Activated naive CD8-positive, alpha-beta T cell treated with anti-CD3 and anti-CD28 coated beads, Interleukin-2, amount 10 ng/mL, durations not matched to agents 7 days and 5 days (primary cell): ENCODE data around the gene MTHFD2. TPM values are rescaled to one million over a fixed set of nuclear protein-coding genes. Genes with fewer than 3 reads are reported as not detected.
"Not testable (repeated sequence)": the region's sequence is repeated elsewhere in the genome, so short reads cannot be mapped to it uniquely, and the experiment has no call there.

Experiments
- ATAC-seq: fragments of 150-1000 bp; cut with Tn5 transposase; one replicate; pipeline ENCODE4 v1.10.0; 2021; ENCODE audit warnings: low read depth, moderate library complexity
- POLR2A ChIA-PET: fragments of 350-600 bp; sonication (Branson Sonifier 250); formaldehyde crosslinking; loops from one replicate; lab custom pipeline; 2021; ENCODE audit warnings: antibody characterized with exemption; lab: Charles Lee
- DNase-seq: peaks from one replicate; pipeline ENCODE4 v3.0.0; 2021
- H3K27ac Mint-ChIP-seq: one replicate; pipeline ENCODE4 v1.8.0; 2022; ENCODE audit warnings: mild to moderate bottlenecking, mixed read lengths
- H3K27me3 Mint-ChIP-seq: one replicate; pipeline ENCODE4 v1.8.0; 2022; ENCODE audit warnings: mild to moderate bottlenecking, moderate library complexity, mixed read lengths
- H3K36me3 Mint-ChIP-seq: one replicate; pipeline ENCODE4 v1.8.0; 2021; ENCODE audit warnings: mild to moderate bottlenecking, mixed read lengths
- H3K4me1 Mint-ChIP-seq: one replicate; pipeline ENCODE4 v1.8.0; 2021; ENCODE audit warnings: mixed read lengths
- H3K4me3 Mint-ChIP-seq: one replicate; pipeline ENCODE4 v1.8.0; 2022; ENCODE audit warnings: mild to moderate bottlenecking, moderate library complexity, mixed read lengths
- H3K9me3 Mint-ChIP-seq: one replicate; pipeline ENCODE4 v1.8.0; 2021; ENCODE audit warnings: mixed read lengths
- total RNA-seq, 2 experiments: library from RNA; stranded (reverse); gene quantifications; one replicate each; pipeline ENCODE4 v1.2.3, GENCODE V29; 2021

Gene MTHFD2
- total RNA-seq, 2 experiments from 2014 or later = 127 to 130 TPM

- Mint-ChIP-seq H3K4me1 (peaks cover 29% of the 10 kb centered on the region), H3K27me3 (no peaks in the 10 kb centered on the region), H3K4me3 (peak overlapping the region; percentile 91), H3K36me3 (peaks cover 24% of the 10 kb centered on the region), H3K27ac (peak overlapping the region; percentile 92), H3K9me3 (no peaks in the 10 kb centered on the region)
- DNase-seq = peak; percentile 45
- ATAC-seq = peak; percentile 19
- POLR2A ChIA-PET = interaction anchor here (0.7 to 8.2 kb wide), 34 partner anchors 9 to 946 kb away, joined by 3 to 276 read pairs (median 6); partner anchors contain the start of genes BOLA3, C2orf81, CCT7 and DGUOK
Observed at GRCh38 chr2:74179063-74179865, 19.2 kb upstream of the MTHFD2 start.

GRCh38 chr2:74181739-74182138, 16.7 kb upstream of the MTHFD2 start:
- no peak for DNase-seq
- Mint-ChIP-seq H3K36me3 (peaks cover 5% of the 10 kb centered on the region), H3K9me3 (no peaks in the 10 kb centered on the region), H3K27ac (peak overlapping the region; percentile 58), H3K4me3 (no peak overlapping the region), H3K27me3 (no peaks in the 10 kb centered on the region), H3K4me1 (peaks cover 18% of the 10 kb centered on the region)
- ATAC-seq = no peak
- POLR2A ChIA-PET = interaction anchor here (0.7 to 8.2 kb wide), 3 partner anchors 20 to 252 kb away, joined by 3 to 276 read pairs (median 4); partner anchors contain the start of genes BOLA3 and MTHFD2

GRCh38 chr2:74183878-74184277, 14.5 kb upstream of the MTHFD2 start:
- POLR2A ChIA-PET = interaction anchor here (3.1 kb wide), 1 partner anchor 15 kb away, joined by 23 read pairs; the partner anchor contains the start of gene MTHFD2
- no peak overlapping the region for H3K4me3 Mint-ChIP-seq
- peaks cover 12% of the 10 kb centered on the region for H3K4me1 Mint-ChIP-seq
- H3K27me3 Mint-ChIP-seq = no peaks in the 10 kb centered on the region
- H3K9me3 Mint-ChIP-seq = no peaks in the 10 kb centered on the region
- DNase-seq (no peak), ATAC-seq (no peak)
- no peak overlapping the region for H3K27ac Mint-ChIP-seq
- no peaks in the 10 kb centered on the region for H3K36me3 Mint-ChIP-seq

- H3K27ac Mint-ChIP-seq = peak overlapping the region; percentile 71
- POLR2A ChIA-PET = interaction anchor here (3.1 kb wide), 1 partner anchor 13 kb away, joined by 23 read pairs; the partner anchor contains the start of gene MTHFD2
Observed at GRCh38 chr2:74186038-74186437, 12.4 kb upstream of the MTHFD2 start.

GRCh38 chr2:74186706-74187105, 11.7 kb upstream of the MTHFD2 start:
- POLR2A ChIA-PET = interaction anchor here (2.0 kb wide), 1 partner anchor 8 kb away, joined by 8 read pairs; the partner anchor contains the start of gene MOB1A
- ATAC-seq = not testable (repeated sequence)

More at GRCh38 chr2:74186038-74186437, 12.4 kb upstream of the MTHFD2 start:
- Mint-ChIP-seq H3K4me3 (peak overlapping the region; percentile 50), H3K27me3 (peaks cover 2% of the 10 kb centered on the region), H3K36me3 (no peaks in the 10 kb centered on the region), H3K9me3 (no peaks in the 10 kb centered on the region), H3K4me1 (peaks cover 17% of the 10 kb centered on the region)
- ATAC-seq (peak; percentile 80), DNase-seq (no peak)

GRCh38 chr2:74188018-74188601, 10.3 kb upstream of the MTHFD2 start:
- ATAC-seq (no peak), DNase-seq (no peak)
- Mint-ChIP-seq H3K9me3 (no peaks in the 10 kb centered on the region), H3K36me3 (no peaks in the 10 kb centered on the region), H3K4me3 (no peak overlapping the region), H3K27ac (no peak overlapping the region), H3K4me1 (peaks cover 17% of the 10 kb centered on the region), H3K27me3 (peaks cover 7% of the 10 kb centered on the region)
- POLR2A ChIA-PET = interaction anchor here (1.5 to 2.0 kb wide), 2 partner anchors 10 to 11 kb away, joined by 4 to 8 read pairs; partner anchors contain the start of gene MOB1A

More at GRCh38 chr2:74186706-74187105, 11.7 kb upstream of the MTHFD2 start:
- not testable (repeated sequence) for DNase-seq, H3K4me3 Mint-ChIP-seq, H3K9me3 Mint-ChIP-seq, H3K27ac Mint-ChIP-seq, H3K36me3 Mint-ChIP-seq, H3K27me3 Mint-ChIP-seq
- H3K4me1 Mint-ChIP-seq = peaks cover 16% of the 10 kb centered on the region

- ATAC-seq = no peak
- no peaks in the 10 kb centered on the region for H3K9me3 Mint-ChIP-seq
- H3K27ac Mint-ChIP-seq = no peak overlapping the region
- H3K4me3 Mint-ChIP-seq = no peak overlapping the region
- peaks cover 17% of the 10 kb centered on the region for H3K4me1 Mint-ChIP-seq
- POLR2A ChIA-PET = interaction anchor here (1.5 to 2.0 kb wide), 2 partner anchors 10 to 11 kb away, joined by 4 to 8 read pairs; partner anchors contain the start of gene MOB1A
- H3K36me3 Mint-ChIP-seq = no peaks in the 10 kb centered on the region
- peaks cover 7% of the 10 kb centered on the region for H3K27me3 Mint-ChIP-seq
- DNase-seq = no peak
Observed at GRCh38 chr2:74188696-74189095, 9.7 kb upstream of the MTHFD2 start.

- no peak for ATAC-seq
- Mint-ChIP-seq H3K36me3 (no peaks in the 10 kb centered on the region), H3K4me3 (no peak overlapping the region), H3K27me3 (peaks cover 7% of the 10 kb centered on the region), H3K27ac (no peak overlapping the region), H3K9me3 (no peaks in the 10 kb centered on the region), H3K4me1 (peaks cover 9% of the 10 kb centered on the region)
- DNase-seq = no peak
- POLR2A ChIA-PET = interaction anchor here (1.0 to 1.9 kb wide), 2 partner anchors 8 to 13 kb away, joined by 3 to 26 read pairs; partner anchors contain the start of gene MOB1A
Observed at GRCh38 chr2:74191596-74192380, 6.6 kb upstream of the MTHFD2 start.

- H3K4me3 Mint-ChIP-seq = no peak overlapping the region
- peaks cover 18% of the 10 kb centered on the region for H3K4me1 Mint-ChIP-seq
- no peak for ATAC-seq
- no peaks in the 10 kb centered on the region for H3K9me3 Mint-ChIP-seq
- H3K27me3 Mint-ChIP-seq = peaks cover 7% of the 10 kb centered on the region
- POLR2A ChIA-PET = no interaction called here
- H3K36me3 Mint-ChIP-seq = peaks cover 9% of the 10 kb centered on the region
- H3K27ac Mint-ChIP-seq = no peak overlapping the region
- no peak for DNase-seq
Observed at GRCh38 chr2:74194799-74195198, 3.6 kb upstream of the MTHFD2 start.

- Mint-ChIP-seq H3K4me1 (peaks cover 29% of the 10 kb centered on the region), H3K4me3 (no peak overlapping the region), H3K27me3 (peaks cover 4% of the 10 kb centered on the region), H3K9me3 (no peaks in the 10 kb centered on the region), H3K27ac (peak overlapping the region; percentile 30), H3K36me3 (peaks cover 20% of the 10 kb centered on the region)
- DNase-seq (no peak), ATAC-seq (no peak)
- POLR2A ChIA-PET = interaction anchor here (4.3 to 13.0 kb wide), 2 partner anchors 10 to 18 kb away, joined by 32 to 276 read pairs; partner anchors contain the start of gene MOB1A
Observed at GRCh38 chr2:74197049-74197448, 1.4 kb upstream of the MTHFD2 start.

GRCh38 chr2:74198023-74198460, 373 bp upstream of the MTHFD2 start:
- H3K9me3 Mint-ChIP-seq = no peaks in the 10 kb centered on the region
- peak overlapping the region; percentile 100 for H3K27ac Mint-ChIP-seq
- POLR2A ChIA-PET = interaction anchor here (0.7 to 13.0 kb wide), 16 partner anchors 9 to 461 kb away, joined by 3 to 276 read pairs (median 6); partner anchors contain the start of genes BOLA3, MOB1A, MRPL53 and STAMBP
- DNase-seq (no peak), ATAC-seq (no peak)
- H3K27me3 Mint-ChIP-seq = no peaks in the 10 kb centered on the region
- H3K4me3 Mint-ChIP-seq = peak overlapping the region; percentile 99
- H3K36me3 Mint-ChIP-seq = peaks cover 23% of the 10 kb centered on the region
- peaks cover 33% of the 10 kb centered on the region for H3K4me1 Mint-ChIP-seq

- H3K27me3 Mint-ChIP-seq = no peaks in the 10 kb centered on the region
- peak overlapping the region; percentile 99 for H3K4me3 Mint-ChIP-seq
- peak overlapping the region; percentile 100 for H3K27ac Mint-ChIP-seq
- ATAC-seq (no peak), DNase-seq (no peak)
- peaks cover 38% of the 10 kb centered on the region for H3K4me1 Mint-ChIP-seq
- peaks cover 23% of the 10 kb centered on the region for H3K36me3 Mint-ChIP-seq
- no peaks in the 10 kb centered on the region for H3K9me3 Mint-ChIP-seq
- POLR2A ChIA-PET = interaction anchor here (0.7 to 13.0 kb wide), 20 partner anchors 8 to 462 kb away, joined by 3 to 276 read pairs (median 6); partner anchors contain the start of genes BOLA3, C2orf81, MOB1A and MRPL53
Observed at GRCh38 chr2:74199275-74199701, 873 bp downstream of the MTHFD2 start.
